Neural cell (in vitro differentiated cells): ENCODE data around the gene ITK. TPM values are rescaled to one million over a fixed set of nuclear protein-coding genes. Genes with fewer than 3 reads are reported as not detected.

Source experiments
- H2AFZ ChIP-seq: fragments of 200-600, 300-800 bp; sonication (generic), shearing (Covaris generic); 2 replicates; pipeline ENCODE4 v1.6.0; 2014; ENCODE audit warnings: low read depth, mild to moderate bottlenecking, antibody characterized with exemption, low read length, moderate library complexity
- H3F3A ChIP-seq: fragments of 200-600 bp; shearing (Covaris generic); 2 replicates; pipeline ENCODE4 v1.6.1; 2016; ENCODE audit warnings: mild to moderate bottlenecking, moderate library complexity, mixed read lengths, antibody characterized with exemption, low read length; ENCODE audit not compliant: insufficient read depth, poor library complexity, severe bottlenecking
- H3K27ac ChIP-seq: fragments of 200-600, 300-800 bp; sonication (generic), shearing (Covaris generic); 2 replicates; pipeline ENCODE4 v1.5.1; 2014; ENCODE audit warnings: mild to moderate bottlenecking, low read length, moderate library complexity
- H3K27me3 ChIP-seq: fragments of 300-800, 200-600 bp; sonication (generic), shearing (Covaris generic); 2 replicates; pipeline ENCODE4 v1.6.0; 2014; ENCODE audit warnings: mild to moderate bottlenecking, low read depth, low read length, moderate library complexity; ENCODE audit not compliant: insufficient read depth
- H3K36me3 ChIP-seq: fragments of 300-800, 200-600 bp; sonication (generic), shearing (Covaris generic); 2 replicates; pipeline ENCODE4 v1.5.1; 2014; ENCODE audit warnings: mild to moderate bottlenecking, antibody characterized with exemption, low read length, moderate library complexity; ENCODE audit not compliant: insufficient read depth
- H3K4me2 ChIP-seq: fragments of 300-800, 200-600 bp; sonication (generic), shearing (Covaris generic); 2 replicates; pipeline ENCODE4 v1.6.0; 2014; ENCODE audit warnings: mild to moderate bottlenecking, low read length
- H3K4me3 ChIP-seq: fragments of 300-800, 200-600 bp; sonication (generic), shearing (Covaris generic); 2 replicates; pipeline ENCODE4 v1.5.1; 2014; ENCODE audit warnings: mild to moderate bottlenecking, low read length, moderate library complexity
- H3K79me2 ChIP-seq: fragments of 200-600 bp; shearing (Covaris generic); replicated peaks from 2 replicates; pipeline ENCODE4 v1.6.0; 2014; ENCODE audit warnings: mild to moderate bottlenecking, low read length, moderate library complexity; ENCODE audit not compliant: insufficient read depth
- H3K9ac ChIP-seq: fragments of 300-800, 200-600 bp; sonication (generic), shearing (Covaris generic); 2 replicates; pipeline ENCODE4 v1.6.1; 2016; ENCODE audit warnings: mild to moderate bottlenecking, low read length, mixed read lengths
- H3K9me2 ChIP-seq: fragments of 200-600 bp; shearing (Covaris generic); 2 replicates; pipeline ENCODE4 v1.6.1; 2016; ENCODE audit warnings: mild to moderate bottlenecking, low read length, mixed read lengths; ENCODE audit not compliant: insufficient read depth
- H3K9me3 ChIP-seq: fragments of 200-600, 300-800 bp; sonication (generic), shearing (Covaris generic); 2 replicates; pipeline ENCODE4 v1.6.1; 2016; ENCODE audit warnings: mild to moderate bottlenecking, mixed run types, low read length, moderate library complexity, mixed read lengths
- H4K20me1 ChIP-seq: fragments of 200-600 bp; shearing (Covaris generic); 2 replicates; pipeline ENCODE4 v1.6.1; 2016; ENCODE audit warnings: mild to moderate bottlenecking, mixed run types; ENCODE audit not compliant: insufficient read depth
- EP300 ChIP-seq: fragments of 450-650 bp; conservative IDR thresholded peaks from 2 replicates; pipeline ENCODE4 v1.6.1; 2014; ENCODE audit warnings: antibody characterized with exemption, mild to moderate bottlenecking, moderate library complexity; ENCODE audit not compliant: poor library complexity, severe bottlenecking
- EZH2 ChIP-seq: fragments of 200-600, 300-800 bp; shearing (Covaris generic), sonication (generic); IDR thresholded peaks from 2 replicates; pipeline ENCODE4 v1.6.1; 2014; ENCODE audit warnings: antibody characterized with exemption, low read length, borderline replicate concordance, mild to moderate bottlenecking; ENCODE audit not compliant: insufficient read depth, poor library complexity, severe bottlenecking
- MXI1 ChIP-seq: fragments of 450-650 bp; conservative IDR thresholded peaks from 2 replicates; pipeline ENCODE4 v1.6.1; 2014; ENCODE audit warnings: antibody characterized with exemption, mild to moderate bottlenecking; ENCODE audit not compliant: poor library complexity, severe bottlenecking
- POLR2AphosphoS5 ChIP-seq: IDR thresholded peaks from 2 replicates; pipeline ENCODE4 v1.6.1; 2012
- RAD21 ChIP-seq: fragments of 450-650 bp; conservative IDR thresholded peaks from 2 replicates; pipeline ENCODE4 v1.6.1; 2014; ENCODE audit warnings: antibody characterized with exemption, mild to moderate bottlenecking, moderate library complexity
- SMC3 ChIP-seq: fragments of 450-650 bp; conservative IDR thresholded peaks from 2 replicates; pipeline ENCODE4 v1.6.1; 2014; ENCODE audit warnings: antibody characterized with exemption, mild to moderate bottlenecking, moderate library complexity; ENCODE audit not compliant: poor library complexity
- TAF1 ChIP-seq: IDR thresholded peaks from 2 replicates; pipeline ENCODE4 v1.6.1; 2012; ENCODE audit warnings: low read depth
- polyA plus RNA-seq: library from polyadenylated mRNA; depleted of rRNA; stranded (reverse); fragments of >200 nt; gene quantifications from 2 replicates; pipeline ENCODE4 v1.2.3, GENCODE V29; 2014
- TF ChIP-seq, protein P1 (sequence below): fragments of 450-650 bp; IDR thresholded peaks from 2 replicates; pipeline ENCODE4 v1.5.1; 2014; ENCODE audit warnings: antibody characterized with exemption, mild to moderate bottlenecking, moderate library complexity; ENCODE audit not compliant: poor library complexity, severe bottlenecking
- TF ChIP-seq, protein P2 (sequence below): IDR thresholded peaks from 2 replicates; pipeline ENCODE4 v1.6.1; 2012; ENCODE audit warnings: borderline replicate concordance

Gene ITK
- polyA plus RNA-seq, 1 donor from 2014 or later = not detected

DNA sequence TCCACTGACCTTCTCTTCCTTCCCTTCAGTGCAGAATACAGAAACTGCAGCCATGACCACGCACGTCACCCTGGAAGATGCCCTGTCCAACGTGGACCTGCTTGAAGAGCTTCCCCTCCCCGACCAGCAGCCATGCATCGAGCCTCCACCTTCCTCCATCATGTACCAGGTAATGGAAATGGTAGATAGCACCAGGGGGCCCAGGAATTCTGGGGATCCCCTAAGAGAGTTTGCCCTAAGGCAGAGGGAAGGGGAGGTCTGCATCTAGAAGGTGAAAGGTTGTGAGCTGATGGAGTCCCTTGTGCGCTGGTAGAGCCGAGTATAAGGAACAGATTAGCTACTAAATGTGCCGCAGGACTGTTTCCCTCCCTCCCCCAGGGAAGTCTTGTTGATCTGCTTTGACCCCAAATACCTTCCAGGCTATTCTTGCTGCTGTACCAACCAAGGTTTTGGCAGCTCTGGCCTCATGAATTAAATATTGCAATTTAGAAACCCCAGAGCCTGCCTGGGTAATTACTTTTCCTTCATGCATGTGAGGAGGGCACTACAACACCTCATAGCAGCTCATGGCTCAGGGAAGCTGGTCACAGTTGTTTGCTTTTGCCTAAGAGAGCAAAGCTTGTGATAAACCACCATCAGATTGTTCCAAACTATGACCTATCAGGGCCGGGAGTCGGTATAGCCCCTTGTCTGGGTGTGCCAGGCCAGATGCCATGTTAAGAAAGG, 104.8 kb downstream of the ITK start:
- Histone ChIP-seq H3K36me3 (peaks cover 6% of the 10 kb centered on the region), H3K4me2 (no peak overlapping the region), H3K9ac (no peak overlapping the region), H3K4me3 (no peak overlapping the region), H3K9me3 (no peaks in the 10 kb centered on the region), H4K20me1 (no peaks in the 10 kb centered on the region), H3K79me2 (peaks cover 27% of the 10 kb centered on the region), H3K27me3 (no peaks in the 10 kb centered on the region), H2AFZ (no peak overlapping the region), H3F3A (no peaks in the 10 kb centered on the region), H3K27ac (no peak overlapping the region), H3K9me2 (no peaks in the 10 kb centered on the region)
- TF ChIP-seq, protein P1, sequence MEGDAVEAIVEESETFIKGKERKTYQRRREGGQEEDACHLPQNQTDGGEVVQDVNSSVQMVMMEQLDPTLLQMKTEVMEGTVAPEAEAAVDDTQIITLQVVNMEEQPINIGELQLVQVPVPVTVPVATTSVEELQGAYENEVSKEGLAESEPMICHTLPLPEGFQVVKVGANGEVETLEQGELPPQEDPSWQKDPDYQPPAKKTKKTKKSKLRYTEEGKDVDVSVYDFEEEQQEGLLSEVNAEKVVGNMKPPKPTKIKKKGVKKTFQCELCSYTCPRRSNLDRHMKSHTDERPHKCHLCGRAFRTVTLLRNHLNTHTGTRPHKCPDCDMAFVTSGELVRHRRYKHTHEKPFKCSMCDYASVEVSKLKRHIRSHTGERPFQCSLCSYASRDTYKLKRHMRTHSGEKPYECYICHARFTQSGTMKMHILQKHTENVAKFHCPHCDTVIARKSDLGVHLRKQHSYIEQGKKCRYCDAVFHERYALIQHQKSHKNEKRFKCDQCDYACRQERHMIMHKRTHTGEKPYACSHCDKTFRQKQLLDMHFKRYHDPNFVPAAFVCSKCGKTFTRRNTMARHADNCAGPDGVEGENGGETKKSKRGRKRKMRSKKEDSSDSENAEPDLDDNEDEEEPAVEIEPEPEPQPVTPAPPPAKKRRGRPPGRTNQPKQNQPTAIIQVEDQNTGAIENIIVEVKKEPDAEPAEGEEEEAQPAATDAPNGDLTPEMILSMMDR = no peak
- TF ChIP-seq TAF1 = no peak
- no peak for TF ChIP-seq EZH2
- no peak for TF ChIP-seq SMC3
- TF ChIP-seq RAD21 = no peak
- TF ChIP-seq, protein P2, sequence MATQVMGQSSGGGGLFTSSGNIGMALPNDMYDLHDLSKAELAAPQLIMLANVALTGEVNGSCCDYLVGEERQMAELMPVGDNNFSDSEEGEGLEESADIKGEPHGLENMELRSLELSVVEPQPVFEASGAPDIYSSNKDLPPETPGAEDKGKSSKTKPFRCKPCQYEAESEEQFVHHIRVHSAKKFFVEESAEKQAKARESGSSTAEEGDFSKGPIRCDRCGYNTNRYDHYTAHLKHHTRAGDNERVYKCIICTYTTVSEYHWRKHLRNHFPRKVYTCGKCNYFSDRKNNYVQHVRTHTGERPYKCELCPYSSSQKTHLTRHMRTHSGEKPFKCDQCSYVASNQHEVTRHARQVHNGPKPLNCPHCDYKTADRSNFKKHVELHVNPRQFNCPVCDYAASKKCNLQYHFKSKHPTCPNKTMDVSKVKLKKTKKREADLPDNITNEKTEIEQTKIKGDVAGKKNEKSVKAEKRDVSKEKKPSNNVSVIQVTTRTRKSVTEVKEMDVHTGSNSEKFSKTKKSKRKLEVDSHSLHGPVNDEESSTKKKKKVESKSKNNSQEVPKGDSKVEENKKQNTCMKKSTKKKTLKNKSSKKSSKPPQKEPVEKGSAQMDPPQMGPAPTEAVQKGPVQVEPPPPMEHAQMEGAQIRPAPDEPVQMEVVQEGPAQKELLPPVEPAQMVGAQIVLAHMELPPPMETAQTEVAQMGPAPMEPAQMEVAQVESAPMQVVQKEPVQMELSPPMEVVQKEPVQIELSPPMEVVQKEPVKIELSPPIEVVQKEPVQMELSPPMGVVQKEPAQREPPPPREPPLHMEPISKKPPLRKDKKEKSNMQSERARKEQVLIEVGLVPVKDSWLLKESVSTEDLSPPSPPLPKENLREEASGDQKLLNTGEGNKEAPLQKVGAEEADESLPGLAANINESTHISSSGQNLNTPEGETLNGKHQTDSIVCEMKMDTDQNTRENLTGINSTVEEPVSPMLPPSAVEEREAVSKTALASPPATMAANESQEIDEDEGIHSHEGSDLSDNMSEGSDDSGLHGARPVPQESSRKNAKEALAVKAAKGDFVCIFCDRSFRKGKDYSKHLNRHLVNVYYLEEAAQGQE = no peak
- no peak for TF ChIP-seq POLR2AphosphoS5
- TF ChIP-seq EP300 = no peak
- TF ChIP-seq MXI1 = no peak

DNA sequence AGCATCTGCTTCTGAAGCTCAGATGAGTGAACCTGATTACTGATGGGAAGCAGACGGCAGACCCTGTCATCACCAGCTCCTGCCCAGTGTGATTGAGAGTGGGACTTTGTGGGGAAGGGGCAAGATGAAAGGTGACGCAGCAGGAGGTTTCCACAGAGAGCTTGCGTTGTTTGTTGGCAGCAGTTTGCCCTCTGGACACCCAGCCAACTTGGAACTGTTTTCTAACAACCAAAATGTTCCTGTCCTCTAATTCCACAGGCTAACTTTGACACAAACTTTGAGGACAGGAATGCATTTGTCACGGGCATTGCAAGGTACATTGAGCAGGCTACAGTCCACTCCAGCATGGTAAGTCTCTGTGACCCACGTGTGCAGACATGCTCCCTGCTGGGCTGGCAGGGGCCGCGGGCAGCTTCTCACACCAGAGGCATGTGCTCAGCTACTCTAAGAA, 106.1 kb downstream of the ITK start:
- no peaks in the 10 kb centered on the region for H3F3A ChIP-seq
- peaks cover 6% of the 10 kb centered on the region for H3K36me3 ChIP-seq
- no peak overlapping the region for H3K27ac ChIP-seq

More for the DNA sequence above, 106.1 kb downstream of the ITK start:
- Histone ChIP-seq H3K9me3 (no peaks in the 10 kb centered on the region), H3K4me3 (no peak overlapping the region), H3K9me2 (no peaks in the 10 kb centered on the region), H3K79me2 (peaks cover 27% of the 10 kb centered on the region), H4K20me1 (no peaks in the 10 kb centered on the region), H2AFZ (no peak overlapping the region), H3K27me3 (no peaks in the 10 kb centered on the region), H3K4me2 (no peak overlapping the region), H3K9ac (no peak overlapping the region)
- TF ChIP-seq, protein P1 = no peak
- no peak for TF ChIP-seq EZH2
- no peak for TF ChIP-seq TAF1
- TF ChIP-seq EP300 = no peak
- no peak for TF ChIP-seq POLR2AphosphoS5
- TF ChIP-seq, protein P2 = no peak
- TF ChIP-seq MXI1 = no peak
- TF ChIP-seq RAD21 = no peak
- no peak for TF ChIP-seq SMC3
